Stimulated activated CD8-positive, alpha-beta memory T cell treated with anti-CD3 and anti-CD28 coated beads, Interleukin-7, amount 100 ng/mL, for 4 hours (primary cell): Measurements from ENCODE around the gene TCF7.

Experiments
- DNase-seq, 2 donors: peaks; one replicate each; pipeline ENCODE4 v3.0.0-alpha.2; 2020; ENCODE audit warnings: low read depth in 2 of 2

Gene TCF7

GRCh38 chr5:134113902-134114875 is at the start of gene TCF7:
TCF7 (plus strand) TSS chr5:134114681; CDS start chr5:134114907, 226 bp downstream.
- DNase-seq, result peak; percentile 31 to 71

DNA sequence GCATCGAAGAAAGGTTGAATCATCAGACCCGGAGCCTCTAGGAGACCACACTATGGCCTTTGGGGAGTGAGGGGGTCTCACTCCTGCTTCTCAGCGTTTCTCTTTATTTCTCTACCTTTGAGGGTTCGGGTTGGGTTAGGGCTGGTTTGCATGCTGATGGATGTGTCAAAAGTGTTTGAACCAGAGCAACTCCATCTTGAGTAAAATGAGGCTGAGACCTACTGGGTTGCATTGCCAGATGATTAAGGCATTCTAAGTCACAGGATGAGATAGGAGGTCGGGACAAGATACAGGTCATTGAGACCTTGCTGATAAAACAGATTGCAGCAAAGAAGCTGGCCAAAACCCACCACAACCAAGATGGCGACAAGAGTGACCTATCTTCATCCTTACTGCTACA is 44.9 kb upstream of the TCF7 start:
- no peak for DNase-seq

GRCh38 chr5:134070725-134071613 is 43.5 kb upstream of the TCF7 start:
- DNase-seq, result no peak

DNA sequence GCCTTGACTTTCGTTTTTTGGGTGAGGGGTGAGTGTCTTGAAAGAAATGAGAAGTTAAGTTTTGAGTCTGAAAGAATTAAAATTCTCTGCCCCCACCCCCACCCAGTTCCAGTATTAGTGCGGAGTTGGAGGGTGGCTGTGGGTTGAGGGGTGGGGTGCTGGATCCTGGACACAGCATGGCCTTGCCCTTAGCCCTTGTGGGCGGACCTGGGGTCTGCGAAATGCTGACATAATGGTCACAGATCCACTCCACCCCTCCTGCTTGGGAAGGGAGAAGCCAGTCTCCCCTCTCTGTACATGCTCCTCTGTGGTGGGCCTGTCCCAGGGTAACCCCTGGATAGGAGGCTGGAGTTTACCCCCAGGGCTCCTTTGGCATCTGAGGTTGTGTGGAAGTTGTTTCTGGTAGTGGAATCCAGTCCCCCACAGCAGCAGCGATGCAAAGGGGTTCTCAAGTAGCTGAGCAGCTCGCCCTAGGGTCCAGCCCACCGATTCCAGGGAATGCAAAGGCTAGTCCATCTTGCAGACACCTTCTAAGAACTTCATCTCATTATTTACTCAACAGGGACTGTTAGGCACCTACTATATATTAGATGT is 42.8 kb upstream of the TCF7 start:
- DNase-seq, result no peak

GRCh38 chr5:134072471-134073210 is 41.8 kb upstream of the TCF7 start:
- no peak for DNase-seq

DNA sequence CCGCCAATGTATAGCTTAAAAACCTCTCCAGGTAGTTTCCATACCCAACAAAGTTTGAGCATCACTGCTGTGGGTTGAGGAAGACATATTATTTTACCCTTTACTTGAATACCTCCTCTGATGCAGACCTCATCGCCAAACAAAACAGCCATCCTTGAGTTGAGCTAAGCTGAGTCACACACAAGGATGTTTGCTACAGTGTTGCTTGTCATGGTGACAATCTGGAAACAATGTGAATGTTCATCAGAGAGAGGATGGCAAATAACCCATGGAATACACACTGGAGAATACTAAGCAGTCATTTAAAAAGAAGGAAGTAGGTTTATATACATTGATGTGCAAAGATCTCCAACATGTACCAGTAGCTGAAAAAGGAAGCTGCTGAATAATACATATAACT is 41.1 kb upstream of the TCF7 start:
- DNase-seq, result no peak

GRCh38 chr5:134075102-134075501 is 39.4 kb upstream of the TCF7 start:
- DNase-seq, result no peak

GRCh38 chr5:134077926-134078580 is 36.4 kb upstream of the TCF7 start:
- no peak for DNase-seq

GRCh38 chr5:134079748-134080581 is 34.5 kb upstream of the TCF7 start:
- peak; percentile 64 to 67 for DNase-seq

- no peak for DNase-seq
Measured at GRCh38 chr5:134082264-134082992, 32.1 kb upstream of the TCF7 start.

GRCh38 chr5:134083517-134083916 is 31.0 kb upstream of the TCF7 start:
- DNase-seq, result no peak

DNA sequence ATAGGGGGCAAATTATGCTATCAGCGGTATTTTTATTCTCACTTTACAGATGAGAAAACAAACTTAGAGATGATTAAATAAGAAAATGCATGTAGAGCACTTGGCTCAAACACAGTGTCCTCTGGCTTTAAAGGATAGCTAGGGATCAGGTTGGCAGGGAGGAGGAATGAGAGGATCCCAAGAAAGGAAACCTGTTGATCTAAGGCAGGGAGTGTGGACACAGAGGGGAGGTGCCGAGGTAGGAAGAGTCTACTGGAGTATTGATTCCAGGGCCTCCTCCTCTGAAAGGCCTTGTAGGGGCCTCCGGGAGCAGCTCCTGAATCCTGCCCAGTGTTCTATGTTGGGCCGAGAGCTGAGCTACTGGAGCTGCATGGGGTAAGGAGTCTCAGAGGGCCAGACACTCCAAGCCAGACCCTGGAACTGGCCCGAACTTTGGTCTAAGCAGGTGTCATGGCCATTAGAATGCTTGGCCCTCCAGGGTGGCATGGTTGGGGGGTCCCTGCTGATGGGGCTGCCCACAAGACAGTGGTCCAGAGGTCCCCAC is 30.4 kb upstream of the TCF7 start:
- DNase-seq, result no peak

DNA sequence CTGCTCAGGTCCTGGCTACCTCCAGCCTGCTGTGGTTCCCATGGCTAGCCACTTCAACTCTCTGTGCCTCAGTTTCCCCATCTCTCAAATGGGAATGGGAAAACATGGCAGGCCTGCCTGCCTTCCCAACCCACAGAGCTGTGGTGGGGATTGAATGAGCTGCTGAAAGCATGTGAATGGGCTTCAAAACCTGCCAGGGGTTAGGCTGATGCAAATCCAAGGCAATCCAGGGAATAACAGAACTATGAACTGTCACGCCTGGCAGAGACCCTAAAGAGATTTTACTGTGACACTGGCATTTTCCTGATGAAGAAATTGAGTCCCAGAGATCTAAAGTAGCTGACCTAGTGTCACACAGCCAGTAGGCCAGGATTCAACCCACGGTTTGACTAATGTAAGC is 29.9 kb upstream of the TCF7 start:
- DNase-seq, result no peak

DNA sequence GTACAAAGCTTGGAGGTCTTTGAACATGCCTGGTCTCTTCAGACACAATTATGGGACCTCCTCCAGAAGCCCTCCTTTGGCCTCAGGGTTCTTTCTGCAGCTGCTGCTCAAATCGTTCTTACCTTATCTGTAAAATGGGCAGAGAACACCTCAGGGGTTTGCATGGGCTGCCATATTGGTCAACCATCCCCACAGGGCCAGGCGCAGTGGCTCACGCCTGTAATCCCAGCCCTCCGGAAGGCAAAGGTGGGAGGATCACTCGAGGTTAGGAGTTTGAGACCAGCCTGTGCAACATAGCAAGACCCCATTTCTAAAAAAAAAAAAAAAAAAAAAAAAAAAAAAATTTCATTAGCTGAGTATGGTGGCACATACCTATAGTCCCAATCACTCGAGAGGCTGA is 29.1 kb upstream of the TCF7 start:
- DNase-seq, result no peak

DNA sequence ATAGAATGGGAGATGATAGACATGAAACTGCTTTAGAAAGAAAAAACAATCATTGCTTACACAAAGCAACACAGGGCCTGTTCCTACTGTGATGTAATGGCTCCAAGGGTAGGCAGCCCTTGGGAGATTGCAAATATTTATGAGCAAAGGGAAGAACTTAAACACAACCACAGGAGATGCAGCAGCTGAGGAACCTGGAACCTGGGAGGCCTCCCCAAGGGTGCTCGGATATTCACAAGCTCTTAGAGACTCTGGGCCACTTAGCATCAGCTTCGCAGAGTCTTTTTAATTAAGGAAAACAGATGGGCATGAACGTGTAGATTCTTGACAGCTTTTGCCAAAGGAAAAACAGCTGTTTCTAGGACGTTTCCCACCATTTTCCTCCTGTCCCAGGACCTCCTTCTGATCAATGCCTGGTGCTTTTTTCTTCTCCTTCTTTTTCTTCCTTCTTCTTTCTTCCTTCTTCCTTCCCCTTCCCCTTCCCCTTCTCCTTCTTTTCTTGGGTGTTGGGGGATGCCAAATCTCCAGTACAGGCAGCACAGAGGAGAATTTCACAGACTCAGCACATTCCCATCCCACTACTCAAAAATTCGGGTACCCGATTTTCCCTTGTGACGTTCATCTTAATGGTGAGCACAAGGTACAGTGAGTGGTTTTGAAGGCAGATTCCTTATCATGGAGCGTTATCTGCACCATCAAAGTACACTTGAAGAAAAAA is 28.1 kb upstream of the TCF7 start:
- DNase-seq, result no peak

- peak; percentile 71 to 80 for DNase-seq
Measured at GRCh38 chr5:134086943-134087305, 27.6 kb upstream of the TCF7 start.

DNA sequence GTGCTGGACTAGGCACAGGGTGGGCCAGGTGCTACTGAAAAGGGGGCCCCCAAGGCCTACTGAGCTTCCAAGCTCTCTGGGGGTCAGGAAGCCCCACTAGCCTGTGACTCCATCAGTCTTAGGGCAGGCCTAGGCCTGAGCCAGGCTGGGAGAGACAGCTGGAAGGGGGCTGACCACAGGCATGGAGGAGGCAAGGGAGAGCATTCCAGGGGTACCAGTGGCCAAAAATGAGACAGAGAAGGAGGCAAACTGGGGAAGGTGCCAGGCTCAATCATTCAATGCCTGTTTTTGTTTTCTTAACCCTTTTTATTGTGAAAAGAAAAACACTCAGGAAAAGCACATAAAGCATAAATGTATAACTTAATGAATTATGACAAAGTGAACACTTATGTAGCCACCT is 26.2 kb upstream of the TCF7 start:
- no peak for DNase-seq

GRCh38 chr5:134088994-134089560 is 25.4 kb upstream of the TCF7 start:
- no peak for DNase-seq
